ENCODE results near the gene VIL1.
A peak's percentile ranks its signal among the peaks of the same experiment; 100 is the strongest.

The VIL1 gene

DNA sequence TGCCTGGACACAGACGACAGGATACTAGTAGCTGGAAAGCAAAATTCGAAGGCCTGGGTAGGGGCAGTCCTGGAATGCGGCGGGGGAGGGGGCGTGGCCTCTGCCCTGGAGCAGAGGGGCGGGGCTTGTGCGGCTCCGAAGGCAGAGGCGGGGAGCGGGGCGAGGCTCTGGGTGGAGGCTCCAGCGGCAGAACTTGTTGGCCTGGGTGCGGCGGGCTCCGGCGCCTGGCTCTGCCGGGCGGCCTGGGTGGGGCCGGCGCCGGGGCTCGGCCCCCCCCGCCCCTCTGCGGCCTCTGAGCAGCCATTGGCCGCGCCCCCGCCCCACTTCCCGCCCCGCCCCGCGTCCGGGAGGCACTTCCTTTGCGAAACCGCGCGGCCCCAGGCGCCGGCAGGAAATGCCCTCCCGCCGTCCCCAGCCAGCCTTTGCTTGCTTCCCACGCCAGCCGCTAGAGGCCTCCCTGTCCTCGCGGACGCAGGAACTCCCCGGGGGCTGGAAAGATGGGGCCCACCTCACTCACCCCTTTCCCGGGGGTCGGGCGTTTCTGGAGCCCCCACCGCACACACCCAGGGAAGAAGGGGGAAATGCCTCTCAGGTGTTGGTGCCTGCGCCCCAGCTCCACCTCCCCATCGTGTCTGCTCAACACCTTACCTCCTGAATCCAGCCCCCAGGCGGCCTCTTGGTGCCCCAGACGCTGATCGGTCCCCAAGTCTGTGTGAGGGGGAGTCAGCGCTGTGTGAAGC is 12.5 kb upstream of the VIL1 start:
- peak; percentile 93 for DNase-seq (ENCODE audit: low spot score)

GRCh38 chr2:218406949-218407618 is 11.8 kb upstream of the VIL1 start:
- DNase-seq (ENCODE audit: low spot score): no peak

DNA sequence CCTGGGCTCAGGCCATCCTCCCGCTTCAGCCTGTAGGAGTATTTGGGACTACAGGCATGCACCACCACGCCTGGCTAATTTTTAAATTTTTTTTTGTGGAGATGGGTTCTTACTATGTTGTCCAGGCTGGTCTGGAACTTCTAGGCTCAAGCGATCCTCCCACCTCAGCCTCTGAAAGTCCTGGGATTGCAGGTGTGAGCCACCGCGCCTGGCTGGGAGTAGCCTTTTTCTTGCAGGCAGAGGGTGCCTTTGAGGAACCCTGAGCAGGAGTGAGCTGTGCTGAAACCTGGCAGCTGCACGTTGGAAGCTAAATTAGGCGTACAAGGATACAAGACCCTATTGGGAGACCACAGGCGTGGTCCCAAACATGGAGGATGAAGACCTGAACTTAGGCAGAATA is 11.2 kb upstream of the VIL1 start:
- DNase-seq (ENCODE audit: low spot score): no peak

- DNase-seq (ENCODE audit: low spot score): no peak
Observed at GRCh38 chr2:218418321-218418716, 604 bp upstream of the VIL1 start.

DNA sequence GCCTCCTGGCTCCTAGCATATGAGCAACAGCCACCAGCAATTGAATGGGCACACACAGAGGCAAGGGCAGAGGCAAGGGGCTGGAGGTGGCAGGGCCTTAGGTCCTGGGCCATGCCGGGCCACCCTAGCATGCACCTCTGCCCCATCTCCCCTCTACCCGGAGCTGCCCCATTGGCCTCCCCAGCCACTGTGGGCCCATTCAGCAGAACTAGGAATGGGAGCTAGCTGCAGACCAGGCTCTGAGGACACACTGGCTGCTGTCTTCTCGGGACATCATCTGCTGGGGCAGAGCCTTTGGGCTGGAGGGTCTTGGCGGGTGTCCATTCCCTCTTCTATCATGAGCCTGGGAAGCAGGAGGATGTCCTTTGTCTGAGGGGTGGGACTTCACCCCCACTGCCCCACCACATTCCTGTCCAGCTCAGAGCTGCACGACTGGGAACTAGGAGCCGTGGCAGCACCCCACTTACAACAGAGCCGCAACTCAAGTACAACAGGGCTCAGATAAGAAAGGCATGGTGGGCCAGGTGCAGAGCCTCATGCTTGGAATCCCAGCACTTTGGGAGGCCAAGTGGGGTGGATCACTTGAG is 800 bp downstream of the VIL1 start:
- DNase-seq (ENCODE audit: low spot score): no peak

GRCh38 chr2:218421027-218421426 is 2.1 kb downstream of the VIL1 start:
- DNase-seq (ENCODE audit: low spot score): no peak

DNA sequence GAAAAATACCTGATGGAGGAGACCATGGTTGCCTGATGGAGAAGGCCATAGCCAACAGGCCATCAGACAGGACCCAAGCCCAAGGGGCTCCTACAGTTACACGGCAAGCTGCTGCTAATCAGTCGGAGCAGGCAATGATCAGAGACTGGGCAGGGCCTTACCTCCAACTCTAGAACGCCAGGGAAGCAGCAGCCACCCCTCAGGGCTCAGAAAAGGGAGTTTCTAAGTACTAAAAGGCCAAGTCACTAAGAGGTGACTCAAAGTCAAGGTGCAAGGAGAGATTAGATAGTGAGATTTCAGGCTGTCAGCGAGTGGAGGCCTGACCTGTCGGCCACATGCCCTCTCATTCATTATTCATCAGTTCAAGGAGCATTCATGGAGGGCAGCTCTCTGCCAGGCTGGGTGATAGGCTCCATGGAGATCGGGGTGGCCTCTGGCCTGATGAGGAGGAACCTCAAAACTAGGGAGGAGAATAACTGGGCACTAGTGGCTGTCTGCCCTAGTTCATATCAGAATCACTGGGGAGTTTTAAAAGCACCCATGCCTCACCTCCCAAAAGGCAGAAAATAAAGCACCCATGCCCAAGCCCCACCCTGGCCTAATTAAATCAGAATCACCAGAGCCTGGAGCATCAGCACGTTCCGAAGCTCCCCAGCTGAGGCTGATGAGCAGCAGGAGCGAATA is 3.6 kb downstream of the VIL1 start:
- DNase-seq (ENCODE audit: low spot score): no peak

- no peak for DNase-seq (ENCODE audit: low spot score)
Observed at GRCh38 chr2:218423584-218423983, 4.7 kb downstream of the VIL1 start.

DNA sequence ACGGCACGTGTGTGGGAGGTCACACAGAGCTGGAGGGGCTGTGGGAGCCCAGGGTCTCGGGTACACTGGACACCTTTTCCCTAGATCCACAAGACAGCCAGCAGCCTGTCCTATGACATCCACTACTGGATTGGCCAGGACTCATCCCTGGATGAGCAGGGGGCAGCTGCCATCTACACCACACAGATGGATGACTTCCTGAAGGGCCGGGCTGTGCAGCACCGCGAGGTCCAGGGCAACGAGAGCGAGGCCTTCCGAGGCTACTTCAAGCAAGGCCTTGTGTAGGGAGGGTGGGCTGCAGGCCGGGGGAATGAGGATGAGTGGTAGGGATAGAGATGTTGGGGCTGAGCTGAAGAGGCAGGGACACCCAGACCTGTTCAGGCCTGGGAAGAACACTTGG is 6.6 kb downstream of the VIL1 start:
- DNase-seq (ENCODE audit: low spot score): no peak

GRCh38 chr2:218427741-218428140 is 8.8 kb downstream of the VIL1 start:
- no peak for DNase-seq (ENCODE audit: low spot score)

- DNase-seq (ENCODE audit: low spot score): no peak
Observed at GRCh38 chr2:218428846-218429558, 10.1 kb downstream of the VIL1 start.

DNA sequence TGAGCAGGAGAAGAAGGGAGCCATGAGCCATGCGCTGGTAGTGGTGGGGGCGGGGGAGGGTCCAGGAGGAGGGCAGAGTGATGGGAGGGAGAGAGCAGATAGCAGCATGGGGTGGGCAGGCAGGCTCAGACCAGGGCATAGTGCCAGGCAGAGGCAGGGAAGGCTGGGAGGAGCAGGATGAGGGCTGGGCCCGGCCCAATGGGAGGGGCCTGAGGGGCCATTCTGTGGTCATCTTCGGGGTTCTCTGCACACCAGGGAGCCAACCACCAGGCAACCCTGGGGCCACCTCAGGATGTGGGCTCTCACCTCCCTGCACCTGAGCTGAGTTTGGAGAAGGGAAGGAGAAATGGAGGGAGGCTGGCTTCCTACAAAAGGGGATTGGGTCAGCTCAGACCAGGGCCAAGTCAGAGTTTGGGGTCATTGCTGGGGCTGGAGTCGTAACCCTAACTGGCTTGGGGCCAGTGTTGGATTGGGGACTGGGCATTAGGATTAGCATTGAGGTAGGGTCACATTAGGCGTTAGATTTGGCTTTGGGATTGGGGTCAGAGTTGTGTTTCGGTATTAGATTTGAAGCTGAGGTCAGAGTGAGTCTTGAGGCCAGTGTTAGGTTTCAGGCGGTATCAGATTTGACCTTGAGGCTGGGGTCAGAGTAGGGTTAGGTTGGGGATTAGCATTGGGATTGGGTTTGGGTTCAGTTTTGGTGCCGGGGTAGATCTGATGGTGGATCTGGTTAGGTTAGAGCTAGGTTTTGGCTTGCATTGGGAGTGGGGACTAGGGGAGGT is 11.2 kb downstream of the VIL1 start:
- no peak for DNase-seq (ENCODE audit: low spot score)

- DNase-seq (ENCODE audit: low spot score): no peak
Observed at GRCh38 chr2:218430721-218431120, 11.8 kb downstream of the VIL1 start.

- no peak for DNase-seq (ENCODE audit: low spot score)
Observed at GRCh38 chr2:218431878-218432277, 13.0 kb downstream of the VIL1 start.

DNA sequence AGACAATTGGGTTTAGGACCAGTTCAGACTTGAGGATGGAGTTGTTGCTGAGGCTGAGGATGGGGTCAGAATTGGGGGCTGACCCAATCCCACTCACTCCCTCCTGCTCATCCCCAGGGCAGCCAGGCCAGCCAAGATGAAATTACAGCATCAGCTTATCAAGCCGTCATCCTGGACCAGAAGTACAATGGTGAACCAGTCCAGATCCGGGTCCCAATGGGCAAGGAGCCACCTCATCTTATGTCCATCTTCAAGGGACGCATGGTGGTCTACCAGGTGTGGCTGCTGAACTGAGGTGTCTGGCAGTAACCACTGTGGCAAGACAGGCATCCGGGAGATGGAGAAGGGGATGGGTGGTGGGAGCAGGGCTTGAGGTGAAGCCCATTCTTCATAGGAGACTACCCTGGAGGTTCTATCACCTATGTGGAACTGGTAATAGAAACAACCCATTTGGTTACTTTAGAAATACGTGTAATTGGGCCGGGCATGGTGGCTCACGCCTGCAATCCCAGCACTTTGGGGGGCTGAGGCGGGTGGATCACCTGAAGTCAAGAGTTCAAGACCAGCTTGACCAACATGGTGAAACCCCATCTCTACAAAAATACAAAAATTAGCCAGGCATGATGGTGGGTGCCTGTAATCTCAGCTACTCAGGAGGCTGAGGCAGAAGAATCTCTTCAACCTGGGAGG is 13.9 kb downstream of the VIL1 start:
- DNase-seq (ENCODE audit: low spot score): no peak

GRCh38 chr2:218434456-218434855 is 15.5 kb downstream of the VIL1 start:
- no peak for DNase-seq (ENCODE audit: low spot score)

DNA sequence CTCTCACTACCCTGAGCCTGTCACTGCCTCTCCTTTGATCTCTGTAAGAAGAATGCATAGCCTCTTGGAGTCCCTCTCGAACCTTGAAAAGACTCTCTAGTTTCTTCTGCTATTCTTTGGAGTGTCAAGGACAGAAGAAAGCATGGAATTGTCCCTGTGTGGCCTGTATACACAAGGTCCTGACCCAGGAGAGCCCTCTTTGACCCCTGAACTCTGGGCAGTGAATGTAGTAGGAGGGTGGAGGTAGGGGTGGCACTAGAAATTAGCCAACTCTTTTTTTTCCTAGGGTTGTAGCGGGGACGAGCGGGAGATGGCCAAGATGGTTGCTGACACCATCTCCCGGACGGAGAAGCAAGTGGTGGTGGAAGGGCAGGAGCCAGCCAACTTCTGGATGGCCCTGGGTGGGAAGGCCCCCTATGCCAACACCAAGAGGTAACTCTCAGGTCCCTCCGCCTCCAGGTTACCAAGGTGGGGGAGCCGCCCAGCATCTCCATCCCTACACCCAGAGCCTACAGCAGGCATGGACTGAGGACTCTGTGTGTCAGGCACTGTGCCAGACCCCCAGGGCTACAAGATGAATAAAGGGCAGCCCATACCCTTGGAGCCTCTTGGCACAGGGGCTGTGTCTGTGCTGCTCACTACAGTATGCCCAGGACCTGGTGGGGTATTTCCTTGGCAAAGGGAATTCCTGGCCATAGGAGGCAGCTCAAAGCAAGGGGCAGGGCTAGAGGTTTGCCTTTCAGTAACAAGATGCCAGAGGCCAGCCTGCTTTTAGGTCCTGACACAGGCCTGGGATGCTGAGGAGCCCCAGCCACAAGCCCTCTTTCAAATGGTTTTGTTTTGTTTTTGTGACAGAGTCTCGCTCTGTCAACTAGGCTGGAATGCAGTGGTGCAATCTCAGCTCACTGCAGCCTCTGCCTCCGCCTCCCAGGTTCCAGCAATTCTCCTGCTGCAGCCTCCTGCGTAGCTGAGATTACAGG is 16.4 kb downstream of the VIL1 start:
- no peak for DNase-seq (ENCODE audit: low spot score)

DNA sequence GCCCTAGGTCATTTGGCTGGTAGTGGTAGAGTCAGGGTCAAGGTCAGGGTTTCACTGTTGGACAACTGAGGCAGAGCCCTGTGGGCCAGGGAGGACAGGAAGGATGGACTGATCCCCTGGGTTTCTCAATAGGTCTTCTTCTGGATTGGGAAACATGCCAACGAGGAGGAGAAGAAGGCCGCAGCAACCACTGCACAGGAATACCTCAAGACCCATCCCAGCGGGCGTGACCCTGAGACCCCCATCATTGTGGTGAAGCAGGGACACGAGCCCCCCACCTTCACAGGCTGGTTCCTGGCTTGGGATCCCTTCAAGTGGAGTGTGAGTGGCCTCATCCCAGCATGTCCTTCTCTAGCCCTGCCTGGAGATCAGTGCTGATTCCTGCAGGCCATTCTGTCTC is 18.1 kb downstream of the VIL1 start:
- DNase-seq (ENCODE audit: low spot score): no peak

DNA sequence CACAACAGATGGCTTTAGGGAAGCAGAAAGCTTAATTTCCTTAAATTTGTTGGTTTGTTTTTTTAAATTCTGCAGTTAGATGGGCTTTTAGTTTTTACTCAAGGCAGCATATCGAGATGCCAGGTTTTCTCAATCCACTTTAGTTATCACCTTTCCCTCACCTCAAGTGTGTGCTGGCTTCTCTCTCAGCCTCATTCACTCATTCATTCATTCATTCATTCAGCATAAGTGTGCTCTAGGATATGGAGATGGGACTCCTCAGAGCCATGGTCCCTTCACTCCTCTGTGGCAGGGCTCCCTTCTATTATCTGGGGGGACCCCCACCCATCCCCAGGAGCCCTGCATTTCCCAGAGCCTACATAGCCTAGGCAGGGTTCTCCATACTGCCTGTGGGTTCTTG is 19.0 kb downstream of the VIL1 start:
- no peak for DNase-seq (ENCODE audit: low spot score)

- no peak for DNase-seq (ENCODE audit: low spot score)
Observed at GRCh38 chr2:218438596-218438995, 19.7 kb downstream of the VIL1 start.
